ENCODE results near the gene MACROD2. TPM values are rescaled to one million over a fixed set of nuclear protein-coding genes. Genes with fewer than 3 reads are reported as not detected.

The MACROD2 gene
- total RNA-seq, 1 experiment from 2014 or later = 1.4 TPM

GRCh38 chr20:15619341-15619740 is 1624.0 kb downstream of the MACROD2 start:
- ChIA-PET POLR2A (ENCODE audit: low non-redundant PET) (no interaction called here), CTCF (no interaction called here)
- no TSS peak for BruUV-seq (replicated peaks)

GRCh38 chr20:15619816-15620215 is 1624.5 kb downstream of the MACROD2 start:
- Histone ChIP-seq H3K4me3 (ENCODE audit: low read depth, low read length, poor library complexity, severe bottlenecking) (no peak overlapping the region), H3K4me1 (ENCODE audit: insufficient read depth, low read length, poor library complexity, severe bottlenecking) (no peaks in the 10 kb centered on the region), H3K27ac (ENCODE audit: low read depth, low read length, poor library complexity, severe bottlenecking) (no peak overlapping the region), H3K9me3 (ENCODE audit: low read depth, low read length, poor library complexity, severe bottlenecking) (peaks cover 9% of the 10 kb centered on the region), H3K36me3 (ENCODE audit: insufficient read depth, low read length, poor library complexity, severe bottlenecking) (no peaks in the 10 kb centered on the region), H3K27me3 (replicated peaks; ENCODE audit: insufficient read depth, low read depth, low read length, poor library complexity) (no peaks in the 10 kb centered on the region)
- POLR2A ChIA-PET (ENCODE audit: low non-redundant PET) = no interaction called here
- TF ChIP-seq, protein P1, sequence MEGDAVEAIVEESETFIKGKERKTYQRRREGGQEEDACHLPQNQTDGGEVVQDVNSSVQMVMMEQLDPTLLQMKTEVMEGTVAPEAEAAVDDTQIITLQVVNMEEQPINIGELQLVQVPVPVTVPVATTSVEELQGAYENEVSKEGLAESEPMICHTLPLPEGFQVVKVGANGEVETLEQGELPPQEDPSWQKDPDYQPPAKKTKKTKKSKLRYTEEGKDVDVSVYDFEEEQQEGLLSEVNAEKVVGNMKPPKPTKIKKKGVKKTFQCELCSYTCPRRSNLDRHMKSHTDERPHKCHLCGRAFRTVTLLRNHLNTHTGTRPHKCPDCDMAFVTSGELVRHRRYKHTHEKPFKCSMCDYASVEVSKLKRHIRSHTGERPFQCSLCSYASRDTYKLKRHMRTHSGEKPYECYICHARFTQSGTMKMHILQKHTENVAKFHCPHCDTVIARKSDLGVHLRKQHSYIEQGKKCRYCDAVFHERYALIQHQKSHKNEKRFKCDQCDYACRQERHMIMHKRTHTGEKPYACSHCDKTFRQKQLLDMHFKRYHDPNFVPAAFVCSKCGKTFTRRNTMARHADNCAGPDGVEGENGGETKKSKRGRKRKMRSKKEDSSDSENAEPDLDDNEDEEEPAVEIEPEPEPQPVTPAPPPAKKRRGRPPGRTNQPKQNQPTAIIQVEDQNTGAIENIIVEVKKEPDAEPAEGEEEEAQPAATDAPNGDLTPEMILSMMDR (conservative IDR thresholded peaks at IDR 0.05; ENCODE audit: low read depth, low read length) = no peak
- no peak for TF ChIP-seq EZH2 (IDR thresholded peaks at IDR 0.05; ENCODE audit: borderline replicate concordance, low read depth, low read length, poor library complexity, severe bottlenecking)
- CTCF ChIA-PET = no interaction called here
- intact Hi-C loops (cut with micrococcal nuclease; ENCODE audit: unreplicated experiment) = no loop called here
- DNase-seq (ENCODE audit: low spot score) = no peak
- no TSS peak for BruUV-seq (replicated peaks)

More at GRCh38 chr20:15619341-15619740, 1624.0 kb downstream of the MACROD2 start:
- no peak overlapping the region for H3K27ac ChIP-seq (ENCODE audit: low read depth, low read length, poor library complexity, severe bottlenecking)
- H3K4me3 ChIP-seq (ENCODE audit: low read depth, low read length, poor library complexity, severe bottlenecking) = no peak overlapping the region
- no peak for TF ChIP-seq EZH2 (IDR thresholded peaks at IDR 0.05; ENCODE audit: borderline replicate concordance, low read depth, low read length, poor library complexity, severe bottlenecking)
- TF ChIP-seq, protein P1 (conservative IDR thresholded peaks at IDR 0.05; ENCODE audit: low read depth, low read length) = no peak
- no peaks in the 10 kb centered on the region for H3K36me3 ChIP-seq (ENCODE audit: insufficient read depth, low read length, poor library complexity, severe bottlenecking)
- H3K9me3 ChIP-seq (ENCODE audit: low read depth, low read length, poor library complexity, severe bottlenecking) = peaks cover 9% of the 10 kb centered on the region
- no peaks in the 10 kb centered on the region for H3K27me3 ChIP-seq (replicated peaks; ENCODE audit: insufficient read depth, low read depth, low read length, poor library complexity)
- intact Hi-C loops (cut with micrococcal nuclease; ENCODE audit: unreplicated experiment) = no loop called here
- DNase-seq (ENCODE audit: low spot score) = no peak
- no peaks in the 10 kb centered on the region for H3K4me1 ChIP-seq (ENCODE audit: insufficient read depth, low read length, poor library complexity, severe bottlenecking)

DNA sequence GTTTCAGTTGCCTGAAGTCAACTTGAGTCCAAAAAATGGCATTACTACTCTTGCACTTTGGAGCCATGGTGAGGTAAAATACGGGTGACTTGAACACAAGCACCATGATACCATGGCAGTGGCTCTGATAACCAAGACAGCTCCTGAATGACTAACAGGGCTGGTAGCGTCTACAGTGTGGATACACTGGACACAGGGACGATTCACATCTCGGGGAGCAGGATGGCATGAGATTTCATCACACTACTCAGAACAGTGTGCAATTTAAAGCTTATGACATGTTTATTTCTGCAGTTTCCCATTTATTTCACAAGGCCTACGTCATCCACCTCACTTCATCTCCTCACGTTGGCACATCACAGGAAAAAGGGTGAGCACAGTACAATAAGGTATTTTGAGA is 1627.1 kb downstream of the MACROD2 start:
- Histone ChIP-seq H3K27ac (ENCODE audit: low read depth, low read length, poor library complexity, severe bottlenecking) (no peak overlapping the region), H3K9me3 (ENCODE audit: low read depth, low read length, poor library complexity, severe bottlenecking) (peaks cover 14% of the 10 kb centered on the region), H3K27me3 (replicated peaks; ENCODE audit: insufficient read depth, low read depth, low read length, poor library complexity) (no peaks in the 10 kb centered on the region), H3K4me3 (ENCODE audit: low read depth, low read length, poor library complexity, severe bottlenecking) (no peak overlapping the region), H3K4me1 (ENCODE audit: insufficient read depth, low read length, poor library complexity, severe bottlenecking) (no peaks in the 10 kb centered on the region), H3K36me3 (ENCODE audit: insufficient read depth, low read length, poor library complexity, severe bottlenecking) (no peaks in the 10 kb centered on the region)
- CTCF ChIA-PET = no interaction called here
- intact Hi-C loops (cut with micrococcal nuclease; ENCODE audit: unreplicated experiment) = no loop called here
- DNase-seq (ENCODE audit: low spot score) = no peak
- BruUV-seq (replicated peaks) = no TSS peak
- POLR2A ChIA-PET (ENCODE audit: low non-redundant PET) = no interaction called here
- TF ChIP-seq, protein P1 (conservative IDR thresholded peaks at IDR 0.05; ENCODE audit: low read depth, low read length) = no peak
- no peak for TF ChIP-seq EZH2 (IDR thresholded peaks at IDR 0.05; ENCODE audit: borderline replicate concordance, low read depth, low read length, poor library complexity, severe bottlenecking)
